CD4-positive, alpha-beta T cell treated with Interleukin-10 for 1 hour (primary cell): ENCODE results near the gene EFNB2.

Experiments
- DNase-seq: peaks from one replicate; pipeline ENCODE4 v3.0.0-alpha.2; 2020

The EFNB2 gene

DNA sequence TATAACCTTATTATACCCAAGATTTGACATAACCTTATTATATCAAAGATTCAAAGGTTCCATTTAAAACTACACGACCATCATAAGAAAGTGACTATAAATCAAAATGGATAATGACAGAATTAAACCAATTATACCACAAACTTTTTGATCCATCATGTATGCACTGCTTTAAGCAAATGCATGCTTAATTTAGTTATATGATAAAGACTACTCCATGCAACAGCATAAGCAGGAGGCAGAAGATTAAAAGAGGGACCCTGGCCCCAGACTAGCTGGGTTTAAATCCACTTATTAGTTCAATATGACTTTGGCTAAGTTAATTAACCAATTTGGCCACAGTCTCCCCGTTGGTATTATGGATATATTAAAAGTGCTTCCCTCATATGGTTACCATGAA is 11.4 kb downstream of the EFNB2 start:
- no peak for DNase-seq

DNA sequence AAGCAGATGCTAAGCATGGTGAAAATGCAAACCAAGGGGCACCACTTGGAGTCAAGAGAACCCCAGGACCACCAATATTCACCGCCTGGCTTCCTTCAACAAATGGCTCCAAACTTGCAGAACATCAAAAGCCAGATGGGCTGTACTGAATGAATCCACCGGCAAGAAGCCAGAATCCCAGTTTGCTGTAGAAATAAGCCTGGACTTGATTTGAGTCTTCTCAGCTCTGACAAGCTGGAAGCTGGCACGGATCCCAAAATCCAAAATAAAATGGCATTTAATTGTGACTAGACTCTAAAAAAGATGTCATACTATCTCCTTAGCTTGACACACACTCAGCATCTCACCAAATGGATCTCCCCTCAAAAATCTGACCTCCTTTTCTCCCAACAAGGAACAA is 11.9 kb downstream of the EFNB2 start:
- no peak for DNase-seq

DNA sequence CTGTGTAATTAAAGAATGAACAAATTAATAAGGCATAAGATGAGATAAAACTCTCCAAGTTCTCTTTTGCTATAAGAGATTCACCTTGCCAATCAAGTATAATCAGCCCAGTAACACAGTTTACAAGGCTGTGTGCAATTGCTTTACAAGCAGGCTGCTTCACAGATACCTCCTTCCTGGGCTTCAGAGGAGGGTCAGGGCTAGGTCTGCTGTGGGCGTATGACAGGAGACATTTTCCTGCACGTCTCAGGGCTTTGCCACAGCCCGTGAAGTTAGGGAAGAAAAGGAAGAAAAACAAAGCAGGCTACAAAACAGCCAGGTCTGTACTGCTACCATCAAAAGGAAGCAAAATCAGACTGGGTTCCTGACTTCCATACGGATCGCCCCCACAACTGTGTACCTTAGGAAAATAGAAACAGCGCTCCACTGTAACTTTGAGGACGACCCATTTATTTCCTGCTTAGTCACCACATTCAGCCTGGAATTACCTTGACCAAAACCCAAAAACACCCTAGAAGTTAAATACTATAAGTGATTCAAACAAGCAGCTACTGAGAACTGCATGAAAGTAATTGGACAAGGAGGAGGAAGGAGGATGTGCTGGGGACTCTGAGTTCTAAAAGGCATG is 12.4 kb downstream of the EFNB2 start:
- no peak for DNase-seq

DNA sequence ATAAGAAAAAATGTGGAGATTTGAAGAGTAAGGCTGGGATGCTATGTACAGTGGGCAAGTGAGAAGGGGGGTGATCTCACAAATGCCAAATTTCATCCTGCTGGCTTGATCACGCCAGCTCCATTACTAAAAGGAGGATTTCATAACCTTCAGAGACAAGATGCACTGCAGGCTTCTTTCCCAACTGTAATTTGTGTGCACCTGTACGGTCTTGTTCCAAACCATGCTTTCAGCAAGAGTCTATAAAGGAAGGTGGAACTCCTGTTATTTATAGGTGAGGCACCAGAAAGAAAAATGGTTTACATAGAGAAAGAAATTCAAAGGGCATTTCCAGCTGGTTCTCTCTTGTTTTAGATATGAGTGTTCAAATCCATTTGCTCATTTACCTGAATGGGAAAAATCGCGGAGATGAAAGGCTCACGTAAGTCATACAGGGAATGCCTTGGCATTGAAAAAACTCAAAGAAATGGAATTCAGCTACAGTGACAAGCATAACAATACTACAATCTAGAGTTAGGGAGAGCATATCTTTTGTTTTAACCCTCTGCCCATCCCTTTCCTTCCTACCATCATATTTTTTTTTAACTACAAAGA is 13.3 kb downstream of the EFNB2 start:
- DNase-seq = no peak

DNA sequence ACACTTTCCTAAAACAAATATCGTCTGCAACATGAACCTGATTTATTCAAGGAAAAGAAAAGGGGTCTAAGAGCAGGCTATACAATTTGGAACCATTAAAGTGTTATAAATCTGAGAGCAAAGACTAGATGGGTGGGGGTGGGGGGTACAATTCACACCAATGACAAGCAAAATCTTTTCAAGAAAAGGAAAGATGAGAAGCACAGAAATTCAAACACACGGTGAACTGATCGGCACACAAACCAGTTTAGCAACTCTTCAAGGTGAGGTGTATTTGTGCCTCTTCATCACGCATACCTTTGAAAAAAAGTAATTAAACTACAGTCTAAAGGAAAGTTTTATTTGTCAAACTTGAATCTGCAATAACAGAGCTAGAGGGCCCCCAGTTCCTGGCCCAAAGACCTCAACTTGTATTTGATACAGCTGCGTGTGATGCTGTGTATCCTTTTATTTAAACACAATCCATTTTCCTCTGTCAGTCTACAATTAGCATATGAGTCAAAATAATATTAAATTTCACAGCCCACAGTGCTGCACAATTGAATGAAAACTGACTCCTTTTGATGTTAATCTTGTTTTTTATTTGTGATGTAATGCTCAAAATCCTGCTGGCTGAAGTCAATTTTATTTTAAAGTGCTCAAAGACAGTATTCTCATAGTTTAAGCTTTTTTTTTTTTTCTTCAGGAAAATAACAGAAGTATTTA is 14.2 kb downstream of the EFNB2 start:
- DNase-seq = no peak

DNA sequence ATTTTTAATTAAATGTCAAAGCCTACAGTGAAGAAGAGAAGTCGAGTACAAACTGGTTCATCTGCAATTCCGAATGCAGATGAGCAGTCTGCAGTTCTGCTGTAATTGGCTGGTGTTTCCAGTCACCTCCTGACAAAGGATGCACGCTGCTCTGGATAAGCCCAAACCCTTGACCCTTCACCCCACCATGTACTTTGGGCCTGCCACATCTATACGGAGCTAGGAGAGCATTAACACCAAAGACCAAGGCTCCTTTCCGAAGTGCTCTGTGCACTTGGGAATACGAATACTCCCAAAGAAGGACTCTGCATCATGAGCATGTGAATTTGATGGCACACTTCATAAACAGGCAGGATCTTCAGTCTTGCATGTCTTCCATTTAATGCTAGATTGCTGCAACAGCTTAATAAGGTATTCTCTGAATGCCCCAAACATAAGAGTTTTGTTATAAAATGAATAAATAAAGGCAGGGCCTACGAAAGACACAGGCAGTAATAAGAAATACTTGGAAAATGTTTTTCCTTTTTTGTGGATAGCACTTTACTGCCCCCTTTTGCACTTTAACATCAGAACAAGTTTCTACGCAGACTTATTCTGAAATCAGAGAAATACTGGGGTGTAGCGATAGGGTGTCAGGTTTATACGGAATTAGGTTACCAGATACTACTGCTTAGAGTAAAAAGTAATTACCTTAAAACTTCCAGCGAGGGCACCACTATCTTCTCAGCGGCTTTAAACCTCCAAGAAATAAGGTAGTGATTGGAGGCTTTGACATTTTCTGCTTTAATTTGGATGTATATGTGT is 15.0 kb downstream of the EFNB2 start:
- no peak for DNase-seq

DNA sequence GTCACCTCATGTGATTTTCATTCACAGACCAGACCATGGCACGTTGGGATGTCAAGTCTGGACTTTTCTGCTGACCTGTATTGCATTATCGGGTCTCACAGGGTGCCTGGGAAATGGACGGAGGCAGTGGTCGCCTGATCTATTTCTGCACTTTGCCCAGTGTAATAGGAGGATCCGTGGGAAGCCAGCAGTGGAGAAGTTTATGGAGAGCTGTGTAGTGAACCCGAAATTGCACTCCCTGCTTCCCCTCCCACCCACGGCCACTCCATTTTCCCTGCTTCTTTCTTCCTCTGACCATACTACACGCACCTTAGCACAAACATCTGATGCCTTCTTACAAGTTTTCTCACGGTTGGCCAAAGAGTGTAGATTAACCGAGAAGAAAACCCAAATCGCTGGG is 16.9 kb downstream of the EFNB2 start:
- DNase-seq = no peak

DNA sequence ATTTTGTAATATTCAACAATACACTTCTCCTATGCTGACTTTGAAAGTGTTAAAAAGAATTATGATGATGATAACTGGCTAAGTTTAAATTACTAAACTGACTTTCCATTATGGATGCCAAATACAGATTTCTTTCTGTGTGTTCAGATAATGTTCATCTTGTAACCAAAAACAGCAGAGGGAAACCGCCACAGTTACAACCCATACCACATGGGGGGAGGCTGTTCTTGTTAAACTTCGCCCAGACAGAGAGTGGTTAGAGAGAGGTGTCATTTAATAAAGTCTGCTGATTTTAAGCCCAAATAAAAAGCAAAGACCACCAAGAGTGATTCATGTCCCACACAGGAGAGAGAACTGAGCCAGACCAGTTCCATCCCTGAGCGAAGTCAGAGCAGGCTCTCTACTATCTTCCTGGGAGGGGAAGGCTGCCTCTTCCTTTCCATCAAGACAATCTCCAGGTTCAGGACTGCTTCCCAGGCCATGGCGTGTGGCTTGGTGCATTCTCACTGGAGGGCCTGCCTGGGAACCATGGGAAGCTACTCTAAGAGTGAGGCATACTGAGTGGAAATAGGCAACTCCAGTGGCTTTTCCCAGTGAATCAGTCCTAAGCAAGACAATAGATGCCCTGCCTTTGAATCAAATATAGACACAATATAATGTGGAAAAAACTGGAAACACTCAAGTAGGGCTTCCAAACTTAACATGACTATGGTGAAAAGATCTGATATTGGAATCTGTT is 18.2 kb downstream of the EFNB2 start:
- no peak for DNase-seq

DNA sequence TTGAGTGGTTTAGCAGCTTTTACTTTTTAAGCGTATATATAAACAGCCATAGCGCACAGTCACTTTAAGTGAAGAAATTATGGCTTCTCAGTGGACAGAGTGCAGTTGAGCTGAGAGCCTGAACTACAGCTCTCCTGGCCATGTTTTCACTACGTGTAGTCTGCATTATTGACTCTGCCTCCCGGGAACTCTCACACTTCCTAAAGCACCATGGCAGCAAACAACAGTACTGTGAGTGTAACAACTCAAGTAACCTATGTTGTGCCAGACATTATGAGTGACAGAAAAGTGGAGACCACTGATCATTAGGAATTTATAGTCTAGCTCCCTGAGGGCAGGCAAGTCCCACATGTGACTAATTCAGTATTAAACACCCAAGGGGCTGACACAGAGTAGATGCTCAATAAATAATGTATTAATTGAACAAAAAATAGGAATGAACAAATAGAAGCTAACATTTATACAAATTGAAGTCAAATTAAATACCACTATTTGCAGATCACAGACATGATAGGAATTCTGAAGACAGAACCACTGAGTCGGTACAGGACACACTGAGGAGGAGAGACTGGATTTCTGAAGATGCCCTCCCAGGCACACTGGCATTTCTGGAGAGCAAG is 19.7 kb downstream of the EFNB2 start:
- no peak for DNase-seq

DNA sequence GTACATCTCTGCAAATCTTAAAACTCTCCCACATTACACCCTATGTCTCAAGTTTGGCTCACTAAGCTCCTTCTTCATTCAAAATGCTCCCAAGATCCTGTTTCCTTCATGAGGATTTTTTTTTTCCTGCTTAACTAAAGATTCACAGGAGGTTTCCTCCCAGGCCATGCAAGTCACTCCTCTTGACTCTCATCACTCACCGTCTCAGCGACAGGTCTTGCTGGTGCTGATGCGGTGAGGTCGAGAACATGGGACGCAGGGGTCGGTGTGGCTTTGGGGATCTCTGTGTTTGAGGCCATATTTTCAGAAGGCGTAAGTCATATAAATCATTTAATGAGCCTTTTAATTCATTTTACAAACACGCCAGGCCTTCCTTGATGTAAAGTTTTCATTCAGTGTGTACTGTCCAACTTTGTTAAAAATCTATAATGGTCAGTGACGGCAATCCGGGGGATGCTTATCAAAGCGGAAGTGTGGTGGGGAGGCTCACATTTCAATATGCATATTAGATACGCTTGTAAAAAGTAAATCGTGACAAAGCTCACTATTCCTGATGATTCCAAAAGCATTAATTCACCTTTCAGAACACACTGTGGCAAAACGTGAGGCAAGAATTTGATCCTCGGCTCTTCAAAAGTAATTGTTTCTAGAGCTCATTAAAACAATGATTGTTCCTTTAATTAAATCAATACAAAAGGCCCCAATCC is 20.4 kb downstream of the EFNB2 start:
- DNase-seq = no peak

DNA sequence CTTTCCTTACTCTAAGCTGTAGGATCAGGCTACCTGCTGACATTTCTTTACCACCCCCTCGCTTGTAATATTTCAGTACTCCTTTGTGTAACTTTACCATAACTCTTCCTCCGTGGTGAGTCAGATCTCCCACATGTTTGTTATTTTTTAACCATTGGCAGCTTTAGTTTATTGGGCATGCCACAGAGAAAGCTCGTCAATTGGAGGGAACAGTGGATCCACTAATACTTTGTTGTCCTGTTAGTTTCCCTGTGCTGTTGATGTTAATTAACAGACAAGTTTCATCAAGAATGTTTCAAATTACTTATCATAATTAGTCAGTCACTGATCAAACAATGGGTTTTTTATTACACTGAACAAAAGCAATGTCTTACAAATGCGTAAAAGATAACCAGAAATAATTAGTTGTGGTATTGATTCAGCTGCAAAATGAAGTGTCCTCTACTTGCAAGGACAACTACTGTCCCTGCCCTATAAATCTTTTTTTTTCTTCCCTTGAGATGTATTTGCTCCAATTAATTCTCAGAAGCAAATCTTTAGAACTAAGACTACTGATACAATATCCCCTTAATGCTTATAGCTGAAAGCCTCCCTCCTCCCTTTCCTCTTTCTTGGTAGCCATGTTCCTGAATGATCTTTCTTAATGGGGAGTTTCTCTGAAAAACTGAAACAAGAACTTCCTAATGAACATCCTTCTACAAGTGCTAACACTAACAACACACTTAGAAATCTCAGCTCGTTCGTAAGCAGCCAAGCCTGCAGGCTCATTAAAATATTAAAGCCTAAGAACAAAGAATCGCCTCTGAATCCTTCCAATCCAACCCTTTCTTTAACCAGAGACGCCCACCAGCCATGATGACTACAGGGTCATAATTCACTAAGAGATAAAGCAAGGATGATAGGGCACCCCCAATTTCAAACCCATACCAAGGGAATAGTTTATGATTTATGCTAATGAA is 22.2 kb downstream of the EFNB2 start:
- no peak for DNase-seq

DNA sequence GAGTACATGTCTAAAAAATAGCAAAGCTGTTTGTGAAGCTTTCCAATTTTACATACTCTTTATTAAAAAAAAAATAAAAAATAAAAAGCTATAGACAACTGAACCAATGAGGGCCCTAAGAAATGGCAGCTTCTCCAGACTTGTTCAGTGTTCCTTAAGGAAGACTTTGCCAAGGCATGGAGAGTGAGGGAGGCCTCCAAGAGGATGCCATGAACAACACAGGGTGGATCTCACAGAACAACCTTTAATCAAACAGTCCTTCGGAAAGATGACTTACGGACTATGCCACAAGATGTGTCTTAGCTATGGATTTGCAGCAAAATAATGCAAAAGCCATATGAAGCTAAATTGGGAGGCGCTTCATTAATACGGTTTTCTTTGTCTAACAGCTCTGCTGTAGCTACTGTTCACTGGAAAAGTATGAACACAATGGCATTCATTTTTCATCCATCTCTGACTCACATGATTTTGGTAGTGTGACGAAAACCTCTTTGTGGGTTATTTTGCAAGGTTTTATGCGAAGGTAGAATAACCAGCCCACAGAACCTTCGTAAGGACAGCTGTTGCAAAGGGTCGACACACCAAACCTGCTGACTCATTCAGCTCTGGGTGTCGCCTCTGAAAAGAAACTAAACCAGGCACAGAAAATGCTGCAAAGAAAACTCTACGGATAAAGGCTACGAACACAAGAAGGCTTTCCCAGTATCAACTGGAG is 27.7 kb downstream of the EFNB2 start:
- no peak for DNase-seq

DNA sequence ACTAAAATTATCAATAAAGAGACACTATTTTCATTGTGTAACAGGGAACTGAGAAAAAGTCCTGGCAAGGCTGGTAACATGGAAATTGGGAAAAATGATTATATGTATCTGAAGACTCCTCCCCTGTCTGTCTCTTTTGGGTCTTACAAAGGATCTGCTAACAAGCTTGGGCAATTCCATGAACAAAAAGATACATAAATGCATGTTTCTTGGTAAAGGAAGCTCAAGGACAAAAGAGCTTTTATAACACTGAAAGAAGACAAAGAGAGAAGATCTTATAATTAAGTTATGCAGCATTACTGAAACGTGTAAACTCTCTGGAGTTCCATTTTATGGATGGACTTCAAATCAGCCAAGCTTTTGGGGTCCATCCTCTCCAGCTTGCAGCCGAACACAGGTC is 29.2 kb downstream of the EFNB2 start:
- DNase-seq = no peak

DNA sequence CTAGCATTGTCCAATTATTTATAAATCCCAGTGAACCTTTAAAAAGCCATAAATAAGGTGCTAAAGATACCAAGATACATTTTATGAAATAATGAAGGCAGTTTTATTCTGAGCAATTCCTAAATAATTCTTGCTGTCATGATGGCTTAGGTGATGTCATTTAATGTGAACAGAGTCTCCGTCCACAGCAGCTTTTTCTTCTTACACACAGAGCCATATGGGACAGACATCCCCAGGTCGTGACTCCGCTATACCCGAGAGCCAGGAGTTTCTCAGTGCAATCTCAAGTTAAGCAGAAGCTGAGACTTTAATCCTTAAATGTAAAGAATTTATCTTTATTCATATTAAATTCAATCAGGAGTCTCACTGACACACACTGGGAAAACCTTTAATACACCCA is 29.7 kb downstream of the EFNB2 start:
- no peak for DNase-seq

DNA sequence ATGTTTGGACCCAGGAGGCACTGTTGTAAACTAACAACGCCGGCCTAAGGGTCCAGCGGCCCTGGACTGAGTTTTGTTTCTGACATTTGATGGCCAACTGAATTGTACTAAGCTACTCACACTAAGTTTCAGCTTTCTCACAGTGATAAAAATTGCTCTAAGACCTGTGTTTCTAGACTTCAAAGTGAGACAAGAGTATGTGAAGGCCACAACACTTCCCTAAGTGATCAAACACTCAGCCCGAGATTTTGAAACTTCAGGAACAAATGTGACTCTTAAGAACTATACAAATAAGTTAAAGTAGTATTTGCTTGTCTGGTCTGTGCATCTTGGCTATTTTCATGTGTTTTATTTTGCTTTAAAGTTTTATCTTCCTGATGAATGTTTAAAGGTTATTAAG is 30.2 kb downstream of the EFNB2 start:
- no peak for DNase-seq

DNA sequence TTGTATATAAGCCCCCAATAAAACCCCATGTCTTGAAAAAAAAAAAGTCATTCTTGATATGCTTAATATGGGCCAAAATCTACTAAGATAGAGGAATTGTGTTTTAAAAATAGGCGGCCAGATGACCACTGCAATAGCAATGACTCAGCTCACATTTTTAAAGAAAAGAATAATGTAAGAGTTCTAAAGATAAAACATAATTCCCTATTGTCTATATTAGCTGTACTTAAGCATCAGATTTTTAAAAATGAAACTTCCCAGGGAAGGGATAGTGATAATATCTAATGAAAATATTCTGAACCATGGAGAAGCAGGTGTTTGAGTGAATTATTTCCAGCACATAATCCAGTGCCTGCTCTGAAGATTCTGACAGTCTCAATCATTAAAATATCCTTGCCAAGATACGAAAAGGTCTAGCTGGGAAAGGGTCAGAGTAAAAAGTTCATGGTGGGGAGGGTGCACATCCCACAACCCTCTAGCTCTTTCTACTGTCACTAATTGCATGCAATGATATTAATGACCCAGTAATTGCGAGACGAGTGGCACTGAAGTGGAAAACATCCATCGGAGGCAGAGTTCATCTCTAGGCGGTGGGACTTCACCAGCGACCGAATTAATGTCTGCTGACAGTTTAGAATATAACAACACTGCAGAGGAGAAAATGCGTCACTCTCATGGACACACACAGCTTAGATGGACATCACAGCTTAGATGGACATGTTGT is 31.6 kb downstream of the EFNB2 start:
- no peak for DNase-seq

DNA sequence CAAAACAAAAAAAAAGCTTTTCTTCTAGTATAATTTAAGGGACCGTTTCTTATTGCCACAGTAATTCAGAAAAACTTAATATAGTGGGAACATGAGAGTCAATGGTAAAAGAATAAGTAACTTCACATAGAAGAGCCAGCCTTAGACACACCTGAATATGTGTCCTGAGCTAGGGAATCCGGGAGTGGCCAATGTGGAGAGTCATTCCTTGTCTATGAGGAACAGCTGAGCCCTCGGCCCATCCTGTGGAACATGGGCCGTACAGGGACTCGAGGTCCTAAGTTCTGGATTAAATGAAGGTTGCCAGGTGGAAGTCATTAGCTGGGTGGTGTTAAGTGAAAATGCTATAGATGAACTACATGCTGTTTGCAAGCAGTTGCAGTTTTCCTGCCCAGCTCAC is 32.2 kb downstream of the EFNB2 start:
- no peak for DNase-seq

DNA sequence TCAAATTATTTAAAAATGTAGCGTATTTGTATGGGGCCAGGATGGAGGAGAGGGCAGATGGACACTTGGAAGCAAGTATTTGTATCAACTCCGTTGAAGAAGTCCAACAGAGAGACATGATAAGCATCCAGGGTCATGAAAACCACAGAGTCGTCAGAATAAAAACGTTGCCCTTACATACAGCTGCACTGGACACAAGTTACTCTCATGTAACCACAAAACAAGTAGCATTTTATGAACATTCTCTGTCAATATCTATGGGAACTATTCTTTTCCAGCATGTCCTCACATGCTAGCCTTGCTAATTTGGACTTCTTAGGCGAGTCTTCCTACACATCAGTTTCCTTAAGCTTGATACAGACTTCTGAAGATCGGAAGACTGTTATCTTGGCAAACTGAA is 35.0 kb downstream of the EFNB2 start:
- DNase-seq = no peak

DNA sequence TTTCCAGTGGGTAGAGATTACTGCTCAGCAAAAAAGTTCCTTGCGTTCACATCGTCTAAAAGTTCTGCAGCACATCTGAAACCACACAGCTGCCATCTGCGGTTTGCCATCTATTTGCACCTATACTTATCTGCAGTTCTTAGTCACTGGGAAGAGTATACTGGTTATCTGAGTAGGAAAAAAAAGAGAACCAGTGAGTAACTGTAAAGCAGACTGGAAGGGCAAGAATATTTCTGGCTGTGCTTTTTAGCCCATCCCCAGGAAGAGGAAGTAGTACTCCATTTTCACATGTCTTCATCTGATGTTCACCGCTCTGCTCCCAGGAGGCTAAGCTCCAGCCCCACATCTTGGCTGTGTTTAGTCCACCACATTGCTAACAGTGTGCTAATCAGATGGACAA is 35.6 kb downstream of the EFNB2 start:
- no peak for DNase-seq
